Measurements from ENCODE around the gene RSPRY1. TPM values are rescaled to one million over a fixed set of nuclear protein-coding genes. Genes with fewer than 3 reads are reported as not detected.

The RSPRY1 gene
- total RNA-seq, 6 experiments from 2014 or later = 18.0 to 26.1 (median 22.9) TPM

- Histone ChIP-seq H3K27ac (no peak overlapping the region), H3K27me3 (no peaks in the 10 kb centered on the region), H3K4me1 (peaks cover 0 to 4% (median 0%) of the 10 kb centered on the region in 4 donors), H3K36me3 (no peaks in the 10 kb centered on the region), H3K4me3 (no peak overlapping the region), H3K9me3 (no peaks in the 10 kb centered on the region)
- ATAC-seq (no peak), DNase-seq (peak in 1 of 3 donors; percentile 20)
- WGBS (ENCODE audit: insufficient coverage, low coverage, low lambda C conversion rate, missing lambda C conversion rate) = 61% methylated on average over 5 of the region's 25 CpGs
- TF ChIP-seq, protein P1, sequence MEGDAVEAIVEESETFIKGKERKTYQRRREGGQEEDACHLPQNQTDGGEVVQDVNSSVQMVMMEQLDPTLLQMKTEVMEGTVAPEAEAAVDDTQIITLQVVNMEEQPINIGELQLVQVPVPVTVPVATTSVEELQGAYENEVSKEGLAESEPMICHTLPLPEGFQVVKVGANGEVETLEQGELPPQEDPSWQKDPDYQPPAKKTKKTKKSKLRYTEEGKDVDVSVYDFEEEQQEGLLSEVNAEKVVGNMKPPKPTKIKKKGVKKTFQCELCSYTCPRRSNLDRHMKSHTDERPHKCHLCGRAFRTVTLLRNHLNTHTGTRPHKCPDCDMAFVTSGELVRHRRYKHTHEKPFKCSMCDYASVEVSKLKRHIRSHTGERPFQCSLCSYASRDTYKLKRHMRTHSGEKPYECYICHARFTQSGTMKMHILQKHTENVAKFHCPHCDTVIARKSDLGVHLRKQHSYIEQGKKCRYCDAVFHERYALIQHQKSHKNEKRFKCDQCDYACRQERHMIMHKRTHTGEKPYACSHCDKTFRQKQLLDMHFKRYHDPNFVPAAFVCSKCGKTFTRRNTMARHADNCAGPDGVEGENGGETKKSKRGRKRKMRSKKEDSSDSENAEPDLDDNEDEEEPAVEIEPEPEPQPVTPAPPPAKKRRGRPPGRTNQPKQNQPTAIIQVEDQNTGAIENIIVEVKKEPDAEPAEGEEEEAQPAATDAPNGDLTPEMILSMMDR (IDR thresholded peaks at IDR 0.05) = no peak
- no peak for TF ChIP-seq POLR2A (IDR thresholded peaks at IDR 0.05)
- intact Hi-C loops (cut with DNase I) = no loop called here
Measured at GRCh38 chr16:57270221-57271062, 84.3 kb downstream of the RSPRY1 start.

DNA sequence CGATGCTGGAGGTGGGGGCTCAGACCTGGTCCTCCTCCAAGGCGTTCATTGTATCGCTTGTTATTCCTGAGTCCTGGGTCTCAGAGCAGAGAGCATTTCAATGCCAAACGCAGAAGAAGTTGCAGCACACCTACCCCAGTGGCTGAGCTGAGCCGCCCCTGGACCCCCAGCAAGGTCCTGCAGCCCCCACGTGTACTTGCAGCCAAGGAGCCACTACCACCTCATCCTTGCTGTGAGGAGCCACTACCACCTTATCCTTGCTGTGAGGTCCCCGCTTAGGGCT, 84.9 kb downstream of the RSPRY1 start:
- H3K4me1 ChIP-seq = peaks cover 0 to 4% (median 0%) of the 10 kb centered on the region in 4 donors
- WGBS (ENCODE audit: insufficient coverage, low coverage, low lambda C conversion rate, missing lambda C conversion rate) = no CpG with 5 or more reads among the region's 7 CpGs
- H3K4me3 ChIP-seq = no peak overlapping the region
- no peaks in the 10 kb centered on the region for H3K27me3 ChIP-seq
- H3K27ac ChIP-seq = no peak overlapping the region
- H3K36me3 ChIP-seq = no peaks in the 10 kb centered on the region
- TF ChIP-seq POLR2A (IDR thresholded peaks at IDR 0.05) = no peak
- TF ChIP-seq, protein P1 (IDR thresholded peaks at IDR 0.05) = no peak
- intact Hi-C loops (cut with DNase I) = no loop called here
- ATAC-seq (no peak), DNase-seq (peak in 1 of 3 donors; percentile 19)
- no peaks in the 10 kb centered on the region for H3K9me3 ChIP-seq

DNA sequence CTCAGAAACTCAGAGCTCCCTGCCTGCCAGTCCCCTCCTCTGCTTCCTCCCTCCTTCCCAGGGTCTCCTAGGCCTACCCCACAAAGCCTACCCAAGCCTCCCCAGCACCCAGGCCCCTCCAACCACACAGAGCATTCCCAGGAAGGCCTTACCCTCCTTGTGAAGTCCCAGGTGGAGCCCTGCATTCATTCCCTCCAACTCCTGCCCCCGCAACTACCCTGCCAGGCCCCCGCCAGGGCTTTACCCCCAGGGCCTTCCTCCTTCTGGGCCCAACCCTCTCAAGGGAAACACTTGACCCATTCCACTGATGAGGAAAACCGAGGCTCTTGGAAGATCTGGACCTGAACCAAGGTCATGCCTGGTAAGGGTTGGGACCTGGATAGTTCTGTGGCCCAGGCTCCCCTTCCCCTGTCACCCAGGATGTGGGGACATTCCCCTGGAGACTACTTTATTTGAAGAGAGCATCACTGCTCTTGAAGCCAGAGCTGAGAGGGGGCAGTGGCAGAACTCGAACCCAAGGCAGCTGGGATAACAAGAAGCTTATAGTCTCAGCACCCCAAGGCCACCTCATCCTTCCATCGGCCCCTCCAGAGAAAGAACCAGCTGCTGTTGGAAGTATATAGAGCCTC, 85.9 kb downstream of the RSPRY1 start:
- H3K36me3 ChIP-seq = no peaks in the 10 kb centered on the region
- intact Hi-C loops (cut with DNase I) = no loop called here
- H3K4me1 ChIP-seq = peaks cover 0 to 3% (median 0%) of the 10 kb centered on the region in 4 donors
- no peak overlapping the region for H3K4me3 ChIP-seq
- no peaks in the 10 kb centered on the region for H3K27me3 ChIP-seq
- no peaks in the 10 kb centered on the region for H3K9me3 ChIP-seq
- no peak for TF ChIP-seq POLR2A (IDR thresholded peaks at IDR 0.05)
- TF ChIP-seq, protein P1 (IDR thresholded peaks at IDR 0.05) = no peak
- 83% methylated on average over 4 of the region's 5 CpGs for WGBS (ENCODE audit: insufficient coverage, low coverage, low lambda C conversion rate, missing lambda C conversion rate)
- ATAC-seq (no peak), DNase-seq (peak in 1 of 3 donors; percentile 12)
- no peak overlapping the region for H3K27ac ChIP-seq

DNA sequence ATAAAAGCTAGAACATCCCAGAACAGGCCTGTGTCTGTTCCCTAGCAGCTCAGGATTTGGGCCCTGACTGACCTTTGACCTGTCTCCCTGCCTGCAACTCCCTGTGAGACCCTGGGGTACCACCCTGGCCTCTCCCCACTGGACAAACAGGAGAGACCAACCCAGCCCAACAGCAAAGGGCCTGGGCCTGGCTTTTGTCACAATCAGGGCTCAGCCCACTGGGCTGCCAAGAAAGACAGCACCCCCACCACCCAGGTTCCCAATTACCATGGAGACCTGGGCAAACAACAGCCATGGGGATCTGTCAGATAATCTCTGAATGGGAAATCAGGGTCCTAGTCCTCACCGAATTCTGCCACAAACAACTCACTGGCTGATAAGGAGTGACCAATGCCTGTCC, 87.2 kb downstream of the RSPRY1 start:
- intact Hi-C loops (cut with DNase I) = no loop called here
- no peak for DNase-seq
- ATAC-seq = no peak
- Histone ChIP-seq H3K27me3 (no peaks in the 10 kb centered on the region), H3K4me1 (no peaks in the 10 kb centered on the region), H3K27ac (no peak overlapping the region), H3K36me3 (no peaks in the 10 kb centered on the region), H3K9me3 (no peaks in the 10 kb centered on the region), H3K4me3 (no peak overlapping the region)
- TF ChIP-seq, protein P1 (IDR thresholded peaks at IDR 0.05) = no peak
- no peak for TF ChIP-seq POLR2A (IDR thresholded peaks at IDR 0.05)
- no CpG with 5 or more reads among the region's 1 CpG for WGBS (ENCODE audit: insufficient coverage, low coverage, low lambda C conversion rate, missing lambda C conversion rate)

Measured in right lobe of liver (tissue), 6 donors.